ENCODE measurements around the gene CHMP2A.
A peak's percentile ranks its signal among the peaks of the same experiment; 100 is the strongest.

Gene CHMP2A

DNA sequence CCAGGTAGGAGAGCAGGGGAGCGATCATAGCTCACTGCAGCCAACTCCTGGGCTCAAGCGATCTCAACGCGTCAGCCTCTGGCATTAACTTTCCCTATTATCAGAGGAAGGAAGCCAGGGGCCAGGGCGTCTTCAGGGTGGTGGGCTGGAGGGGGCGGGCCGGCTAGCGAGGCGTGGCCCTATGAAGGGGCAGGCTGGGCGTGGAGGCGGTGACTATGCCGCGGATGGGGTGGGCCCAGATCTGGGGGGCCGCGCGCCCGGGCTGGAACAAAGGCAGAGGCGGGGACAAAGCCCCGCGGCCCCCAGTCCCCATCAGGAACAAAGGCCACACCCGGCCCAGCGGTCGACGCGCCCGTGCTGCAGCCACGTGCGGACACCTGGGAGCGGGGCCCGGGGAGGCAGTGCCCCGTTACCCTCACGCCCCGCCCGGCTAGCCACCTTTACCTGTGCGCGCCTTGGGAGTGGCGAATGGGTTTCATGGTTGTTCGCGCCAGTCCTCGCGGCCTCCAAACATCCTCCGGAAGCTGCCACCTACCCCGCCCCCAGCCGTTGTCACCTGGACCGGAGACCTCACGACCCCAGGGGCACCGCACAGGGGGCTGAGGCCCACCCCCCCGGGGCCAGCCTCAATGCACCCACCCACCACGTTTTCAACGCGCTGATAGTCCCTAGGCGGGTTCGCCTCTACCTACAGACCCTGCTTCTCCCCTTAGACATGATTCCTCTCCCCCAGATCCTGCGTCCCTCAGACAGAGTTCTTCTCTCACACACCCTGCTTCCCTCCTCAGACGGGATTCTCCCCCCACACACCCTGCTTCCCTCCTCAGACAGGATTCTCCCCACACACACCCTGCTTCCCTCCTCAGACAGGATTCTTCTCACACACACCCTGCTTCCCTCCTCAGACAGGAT lies 16.4 kb downstream of the CHMP2A start:
- no peak for DNase-seq (ENCODE audit: low spot score)

DNA sequence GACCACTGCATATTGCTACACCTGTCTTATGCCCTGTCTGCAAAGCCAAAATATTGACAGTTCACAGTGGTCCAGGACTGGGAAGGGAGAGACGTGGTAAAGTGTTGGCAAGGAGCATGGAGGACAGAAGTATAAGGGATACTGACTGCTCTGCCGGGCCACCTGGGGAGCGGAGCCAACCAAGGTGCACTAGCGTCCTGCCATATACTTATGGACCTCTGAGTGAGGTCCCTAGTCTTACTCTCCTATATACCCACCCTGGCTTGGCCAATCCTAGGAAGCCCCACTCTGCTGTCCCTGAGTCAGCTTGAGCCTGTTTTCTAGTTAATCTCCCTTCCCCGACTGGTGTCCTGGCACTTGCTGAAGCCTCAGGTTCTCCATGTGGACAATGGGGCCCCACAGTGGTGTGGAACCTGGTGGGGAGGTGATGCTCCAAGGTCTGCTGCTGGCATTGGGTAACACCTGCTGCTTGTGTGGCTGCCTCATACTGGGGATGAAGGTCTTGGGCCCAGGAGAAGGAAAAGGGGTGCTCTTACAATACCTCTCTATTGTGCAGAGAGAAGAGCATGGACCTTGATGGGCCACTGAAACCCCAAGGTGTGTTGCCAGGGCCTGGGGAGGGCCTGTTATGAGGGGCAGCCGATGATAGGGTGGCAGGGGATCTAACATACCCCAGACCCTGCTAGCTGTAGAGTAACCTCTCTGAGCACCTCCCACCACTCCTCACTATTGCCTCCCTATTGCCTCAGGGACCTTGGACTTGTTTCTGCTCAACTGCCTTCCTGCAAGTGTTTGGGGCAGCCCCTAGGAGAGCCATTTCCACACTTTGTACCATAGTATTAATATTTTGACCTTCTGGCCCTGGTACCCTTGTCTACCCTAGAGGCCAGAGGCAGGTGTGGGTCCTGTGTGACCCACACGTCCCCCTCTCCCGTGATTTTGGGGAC lies 17.8 kb downstream of the CHMP2A start:
- no peak for DNase-seq (ENCODE audit: low spot score)

DNA sequence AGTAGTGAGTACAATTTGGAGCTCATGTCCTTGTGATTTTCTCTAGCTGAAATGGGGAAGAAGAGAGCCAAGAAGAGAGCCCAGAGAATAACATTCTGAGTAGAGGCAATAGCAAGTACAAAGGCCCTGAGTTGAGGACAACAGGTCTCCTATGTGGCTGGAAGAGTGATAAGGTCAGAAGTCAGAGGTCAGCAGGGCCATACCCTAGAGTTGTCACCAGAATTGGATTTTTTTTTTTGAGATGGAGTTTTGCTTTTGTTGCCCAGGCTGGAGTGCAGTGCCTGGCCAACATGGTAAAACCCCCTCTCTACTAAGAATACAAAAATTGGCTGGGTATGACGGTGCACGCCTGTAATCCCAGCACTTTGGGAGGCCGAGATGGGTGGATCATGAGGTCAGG lies 19.0 kb downstream of the CHMP2A start:
- DNase-seq (ENCODE audit: low spot score): no peak

DNA sequence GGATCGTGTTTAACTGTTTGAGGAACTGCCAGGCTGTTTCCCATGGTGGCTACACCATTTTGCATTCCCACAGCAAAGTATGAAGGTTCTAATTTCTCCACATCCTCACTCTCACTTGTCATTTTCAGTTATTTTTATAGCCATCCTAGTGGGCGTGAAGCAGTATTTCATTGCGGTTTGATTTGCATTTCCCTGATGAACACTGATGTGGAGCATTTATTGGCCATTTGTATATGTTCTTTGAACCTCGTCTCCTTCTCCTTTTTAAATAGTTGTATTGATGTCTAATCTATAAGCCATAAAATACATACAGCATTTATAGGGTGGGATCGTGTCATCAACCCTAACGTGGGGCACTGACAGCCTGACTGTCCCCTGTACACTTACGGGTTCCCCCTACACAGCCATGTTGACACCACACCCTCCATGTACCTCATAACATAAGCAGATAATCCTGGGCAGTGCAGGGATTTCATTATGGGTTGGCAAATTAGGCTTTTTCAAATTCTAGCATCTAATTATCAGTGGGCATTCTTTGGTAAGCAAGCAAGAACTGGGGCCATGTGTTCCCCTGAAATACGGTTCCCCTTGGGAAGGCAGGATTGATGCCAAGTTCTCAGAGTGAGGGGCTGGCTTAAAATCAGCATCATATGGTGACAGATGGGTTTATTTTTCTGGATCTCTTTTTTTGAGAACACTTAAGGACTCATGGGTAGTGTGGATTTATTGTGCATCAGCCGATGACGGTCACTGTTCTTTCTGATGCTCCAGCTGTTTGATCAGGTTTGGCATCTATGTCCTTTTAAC lies 23.7 kb downstream of the CHMP2A start:
- DNase-seq (ENCODE audit: low spot score): no peak

DNA sequence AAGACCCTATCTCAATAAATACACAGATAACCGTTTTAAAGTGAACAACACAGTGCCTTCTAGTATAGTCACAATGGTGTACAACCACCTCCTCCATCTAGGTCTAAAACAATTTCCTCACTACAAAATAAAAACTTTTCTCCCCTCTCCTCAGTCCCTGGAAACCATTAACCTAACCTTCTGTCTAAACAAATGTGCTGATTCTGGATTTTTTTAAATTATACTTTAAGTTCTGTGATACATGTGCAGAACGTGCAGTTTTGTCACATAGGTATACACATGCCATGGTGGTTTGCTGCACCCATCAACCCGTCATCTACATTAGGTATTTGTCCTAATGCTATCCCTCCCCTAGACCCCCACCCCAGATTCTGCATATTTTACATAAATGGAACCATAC lies 25.5 kb downstream of the CHMP2A start:
- no peak for DNase-seq (ENCODE audit: low spot score)

DNA sequence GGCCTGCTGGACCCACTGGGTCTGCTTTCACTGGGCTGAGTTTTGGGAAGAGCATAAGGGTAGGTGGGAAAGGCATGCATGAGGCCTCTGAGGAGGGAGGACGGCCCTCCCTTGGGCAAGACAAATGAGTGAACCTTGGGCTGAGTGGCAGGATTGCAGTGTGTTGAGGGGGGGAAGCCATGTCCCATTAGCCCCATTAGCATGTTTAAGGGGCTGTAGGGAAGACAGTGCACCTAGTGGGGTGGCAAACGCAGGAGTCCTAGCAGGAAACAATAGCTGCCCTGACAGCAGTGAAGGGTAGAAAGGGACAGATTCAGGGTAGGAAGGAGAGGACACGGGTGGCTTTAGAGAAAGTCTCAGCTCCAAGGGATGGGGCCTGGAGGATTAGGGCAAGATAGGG lies 32.2 kb downstream of the CHMP2A start:
- DNase-seq (ENCODE audit: low spot score): no peak

DNA sequence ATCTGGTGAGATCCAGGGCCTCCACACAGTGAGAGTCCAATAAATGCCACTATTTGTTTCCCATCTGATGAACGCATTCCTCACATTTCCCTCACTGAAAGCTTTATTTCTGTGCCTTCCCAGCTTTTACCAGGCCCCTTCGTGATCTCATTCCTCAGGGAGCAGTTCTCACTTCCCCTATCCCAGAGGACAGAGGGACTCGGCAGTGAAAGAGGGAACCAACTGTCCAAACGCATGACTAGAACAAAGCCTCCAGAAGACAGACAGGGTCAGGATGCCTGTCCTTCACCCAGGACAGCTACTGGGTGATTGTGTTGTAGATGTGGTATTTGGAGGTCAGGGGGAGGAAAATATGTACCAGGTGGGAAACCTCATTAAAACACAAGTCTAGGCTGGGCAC lies 33.3 kb downstream of the CHMP2A start:
- no peak for DNase-seq (ENCODE audit: low spot score)

DNA sequence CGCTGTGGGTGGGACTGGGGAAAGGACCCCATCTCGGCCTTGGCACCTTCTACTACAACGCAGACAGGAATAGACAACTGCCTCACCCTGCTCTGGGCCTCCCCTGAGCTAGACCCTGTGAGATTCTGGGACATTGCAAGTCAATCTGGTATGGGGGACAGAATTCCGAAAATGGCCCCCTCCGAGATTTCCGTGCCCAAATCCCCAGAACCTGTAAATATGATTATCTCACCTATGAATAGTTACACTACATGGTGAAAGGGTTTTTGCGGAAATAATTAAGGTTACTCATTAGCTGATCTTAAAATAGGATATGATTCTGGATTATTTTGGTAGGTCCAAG lies 34.7 kb downstream of the CHMP2A start:
- DNase-seq (ENCODE audit: low spot score): no peak

DNA sequence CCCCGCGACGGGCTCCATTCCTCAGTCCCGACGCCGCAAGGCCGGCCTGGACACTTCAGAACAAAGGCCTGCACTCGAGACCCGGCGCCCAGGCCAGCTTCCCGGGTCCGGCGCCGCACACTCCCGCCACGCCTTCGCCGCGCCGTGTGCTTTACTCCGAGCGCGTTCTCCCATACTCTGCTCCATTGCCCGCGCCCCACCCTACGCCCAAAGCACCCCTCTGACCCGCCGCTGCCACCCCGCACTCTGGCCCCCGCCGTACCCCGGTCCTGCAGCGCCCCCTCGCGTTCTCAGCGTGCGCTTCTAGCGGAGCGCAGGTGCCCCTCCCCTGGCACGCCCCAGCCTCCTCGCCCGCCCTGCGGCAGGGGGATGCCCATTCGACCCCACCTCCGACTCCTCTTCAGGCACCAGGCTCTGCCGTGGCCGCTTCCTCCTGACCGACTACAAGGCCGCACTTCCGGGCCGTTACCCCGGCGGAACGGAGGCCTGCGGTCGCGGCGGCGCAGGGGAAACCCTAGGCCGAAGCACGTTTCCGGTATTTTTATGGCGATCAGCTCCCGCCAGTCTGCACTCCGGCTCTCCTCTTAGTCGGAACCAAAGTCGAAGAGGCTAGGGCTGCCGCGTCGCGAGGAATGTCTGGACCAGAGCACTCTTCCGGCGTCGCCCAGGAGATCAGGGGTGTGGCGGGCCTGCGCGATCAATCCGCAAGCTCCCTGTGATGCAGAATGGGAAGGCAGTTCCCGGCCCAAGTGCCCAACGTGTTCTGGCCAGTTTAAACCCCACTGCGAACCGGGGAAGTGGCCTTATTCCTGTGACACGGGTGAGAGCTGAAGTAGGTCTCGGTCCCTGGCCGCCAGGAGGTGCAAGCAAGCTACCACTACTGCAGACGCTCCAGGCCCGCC lies 35.3 kb downstream of the CHMP2A start, which contains the start of gene ZBTB45:
Gene ZBTB45 (minus strand): TSS at position 456 of the 902 bp plus-strand sequence. CDS start 2,137 bp downstream, outside the sequence.
- DNase-seq (ENCODE audit: low spot score): peak; percentile 93

DNA sequence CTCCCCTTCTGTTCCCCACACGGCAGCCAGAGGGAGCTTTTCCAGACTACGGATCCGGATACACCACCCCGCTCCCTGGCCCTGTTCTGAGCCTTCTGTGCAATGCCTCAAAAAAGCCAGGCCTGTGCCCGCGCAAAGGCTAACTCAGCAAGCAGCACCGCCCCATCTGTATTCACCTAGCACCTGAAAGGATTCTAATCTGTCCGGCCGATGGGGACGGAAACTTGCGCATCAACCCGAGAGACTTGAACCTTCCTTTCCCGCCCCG lies 35.9 kb downstream of the CHMP2A start:
- DNase-seq (ENCODE audit: low spot score): peak; percentile 49

DNA sequence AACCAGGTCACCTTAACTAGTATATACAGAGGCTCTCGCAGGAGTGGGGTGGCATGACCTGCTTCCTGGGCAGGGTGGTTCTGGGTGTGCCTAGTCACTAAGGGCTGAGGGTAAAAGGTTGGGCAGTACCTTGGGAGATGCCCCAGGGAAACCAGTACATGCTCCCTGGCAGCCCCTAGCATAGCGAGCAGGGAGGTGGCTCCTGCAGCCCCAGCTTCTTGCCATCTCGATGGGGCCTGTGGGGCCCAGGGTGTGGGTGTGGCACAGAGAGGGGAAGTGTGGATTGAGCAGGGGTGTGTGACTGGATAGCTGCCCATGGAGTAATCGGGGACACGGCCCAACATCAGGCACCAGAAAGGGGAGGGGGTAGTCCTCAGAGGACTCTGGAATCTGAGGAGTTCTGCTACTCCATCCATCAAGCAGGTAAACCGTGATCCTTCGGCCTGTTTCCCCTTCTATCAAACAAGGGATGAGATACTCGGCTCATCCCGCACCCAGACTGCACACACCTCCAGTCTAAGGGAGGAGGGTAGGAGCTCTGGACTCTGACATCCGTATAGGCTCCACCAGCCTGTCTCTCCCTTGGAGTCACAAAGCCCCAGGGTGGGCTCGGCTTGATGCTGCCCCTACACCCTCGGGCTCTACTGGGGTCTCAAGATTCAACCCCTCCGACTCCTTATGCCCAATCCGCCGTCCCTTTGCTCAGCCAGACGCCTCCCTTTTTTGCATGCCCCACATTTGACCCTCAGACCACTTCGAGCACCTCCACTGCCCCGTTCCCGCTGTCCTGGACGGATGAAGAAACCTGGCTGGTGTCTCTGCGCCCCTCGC lies 36.4 kb downstream of the CHMP2A start:
- no peak for DNase-seq (ENCODE audit: low spot score)

DNA sequence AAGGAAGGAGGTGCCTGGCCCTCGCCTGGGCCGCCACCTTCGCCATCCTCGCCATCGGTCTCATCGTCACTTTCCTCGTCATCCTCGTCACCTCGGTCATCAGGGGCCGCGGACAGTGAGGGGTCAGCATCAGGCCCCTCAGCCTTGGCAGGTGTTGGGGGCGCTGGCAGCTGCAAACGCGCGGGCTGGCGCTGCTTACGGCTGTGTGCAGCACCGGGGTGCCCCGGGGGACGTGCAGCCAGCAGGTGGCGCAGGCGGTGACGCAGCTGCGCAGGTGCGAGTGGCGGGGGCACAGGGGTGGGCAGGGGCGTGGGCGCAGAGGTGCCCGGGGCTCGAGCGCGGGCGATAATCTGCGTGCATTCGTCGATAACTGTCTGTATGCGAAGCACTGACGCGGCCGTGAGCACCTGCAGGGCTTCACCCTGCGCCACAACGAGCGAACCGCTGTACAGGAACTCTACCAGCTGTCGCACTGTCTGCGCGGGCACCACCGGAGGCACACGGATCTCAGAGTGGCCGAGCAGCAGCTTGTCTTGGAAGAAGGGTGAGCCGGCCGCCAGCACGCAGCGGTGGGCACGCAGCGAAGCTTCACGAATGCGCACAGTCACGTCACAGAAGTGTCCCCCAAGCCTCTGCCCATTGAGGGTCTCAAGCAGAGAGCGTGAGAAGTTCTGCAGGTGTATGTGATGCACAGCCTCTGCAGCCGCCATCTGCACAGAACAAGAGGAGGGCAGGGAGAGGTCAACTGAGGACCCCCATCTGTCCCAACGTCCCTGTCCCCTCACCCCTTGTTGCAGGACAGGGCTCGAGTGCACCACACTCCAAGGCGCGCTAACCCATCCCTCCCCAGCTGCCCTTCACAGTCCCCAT lies 37.7 kb downstream of the CHMP2A start:
- DNase-seq (ENCODE audit: low spot score): no peak

DNA sequence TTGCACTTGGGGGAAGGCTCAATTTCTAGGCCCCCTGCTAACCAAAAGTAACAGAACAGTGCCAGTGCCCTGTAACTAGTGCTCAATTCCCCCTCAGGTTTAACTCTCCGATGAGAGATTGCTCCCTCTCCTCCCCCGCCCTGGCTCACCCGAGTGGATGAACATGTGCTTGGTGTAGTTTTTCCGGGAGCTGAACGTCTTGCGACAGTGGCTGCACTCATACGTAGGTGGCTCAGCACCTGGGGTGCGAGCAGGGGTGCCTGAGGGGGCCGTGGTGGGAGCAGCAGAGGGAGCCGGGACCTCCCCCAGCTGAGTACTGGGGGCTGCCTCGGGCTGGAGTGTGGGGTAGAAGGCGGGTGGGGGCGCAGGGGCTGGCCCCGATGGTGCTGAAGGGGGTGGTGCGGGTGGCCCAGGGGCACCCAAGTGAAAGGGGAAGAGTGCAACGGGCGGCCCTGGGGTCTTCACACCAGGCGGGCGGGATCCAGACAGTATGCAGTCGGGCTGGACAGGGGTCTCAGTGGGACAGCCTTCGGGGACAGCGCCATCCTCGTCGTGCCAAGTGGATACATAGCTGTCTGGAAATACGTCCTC lies 38.6 kb downstream of the CHMP2A start:
- DNase-seq (ENCODE audit: low spot score): no peak

DNA sequence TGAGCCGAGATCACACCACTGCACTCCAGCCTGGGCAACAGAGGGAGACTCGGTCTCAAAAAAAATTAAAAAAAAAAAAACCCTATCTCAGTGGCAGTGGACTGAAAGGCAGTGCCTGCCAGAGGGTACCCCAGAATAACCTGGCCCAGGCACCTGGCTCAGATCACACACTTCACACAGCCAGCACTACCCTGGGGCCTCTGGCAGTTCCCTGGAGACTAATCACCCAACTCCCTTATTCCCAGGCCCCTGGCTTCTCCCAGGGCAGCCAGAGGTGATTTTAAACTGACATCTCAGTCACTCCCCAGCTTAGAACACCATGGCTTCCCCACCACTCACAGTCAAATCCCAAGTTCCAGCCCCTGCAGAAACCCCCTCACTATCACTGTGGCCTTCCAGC lies 39.6 kb downstream of the CHMP2A start:
- DNase-seq (ENCODE audit: low spot score): no peak

DNA sequence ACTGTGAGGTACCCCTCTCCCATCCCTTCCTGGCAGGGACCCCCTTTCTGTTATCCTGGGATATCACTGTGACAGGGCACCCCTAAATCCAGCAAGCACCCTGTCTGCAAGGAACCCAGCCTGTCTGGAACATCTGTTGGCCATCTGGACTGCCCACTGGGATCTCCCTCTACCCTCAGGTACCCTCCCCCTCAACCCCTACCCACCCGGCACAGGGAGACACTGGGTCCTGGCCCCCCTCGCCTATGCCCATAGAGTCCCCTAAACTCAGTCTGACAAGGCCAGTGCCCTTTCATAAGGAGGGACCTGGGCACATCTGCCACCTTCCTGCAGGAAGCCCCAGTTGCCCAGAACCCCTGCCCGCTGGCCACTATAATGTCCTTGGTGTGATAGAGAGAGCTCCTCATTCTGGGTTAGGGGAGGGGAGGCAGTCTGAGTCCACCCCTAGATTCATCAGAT lies 40.3 kb downstream of the CHMP2A start:
- no peak for DNase-seq (ENCODE audit: low spot score)

DNA sequence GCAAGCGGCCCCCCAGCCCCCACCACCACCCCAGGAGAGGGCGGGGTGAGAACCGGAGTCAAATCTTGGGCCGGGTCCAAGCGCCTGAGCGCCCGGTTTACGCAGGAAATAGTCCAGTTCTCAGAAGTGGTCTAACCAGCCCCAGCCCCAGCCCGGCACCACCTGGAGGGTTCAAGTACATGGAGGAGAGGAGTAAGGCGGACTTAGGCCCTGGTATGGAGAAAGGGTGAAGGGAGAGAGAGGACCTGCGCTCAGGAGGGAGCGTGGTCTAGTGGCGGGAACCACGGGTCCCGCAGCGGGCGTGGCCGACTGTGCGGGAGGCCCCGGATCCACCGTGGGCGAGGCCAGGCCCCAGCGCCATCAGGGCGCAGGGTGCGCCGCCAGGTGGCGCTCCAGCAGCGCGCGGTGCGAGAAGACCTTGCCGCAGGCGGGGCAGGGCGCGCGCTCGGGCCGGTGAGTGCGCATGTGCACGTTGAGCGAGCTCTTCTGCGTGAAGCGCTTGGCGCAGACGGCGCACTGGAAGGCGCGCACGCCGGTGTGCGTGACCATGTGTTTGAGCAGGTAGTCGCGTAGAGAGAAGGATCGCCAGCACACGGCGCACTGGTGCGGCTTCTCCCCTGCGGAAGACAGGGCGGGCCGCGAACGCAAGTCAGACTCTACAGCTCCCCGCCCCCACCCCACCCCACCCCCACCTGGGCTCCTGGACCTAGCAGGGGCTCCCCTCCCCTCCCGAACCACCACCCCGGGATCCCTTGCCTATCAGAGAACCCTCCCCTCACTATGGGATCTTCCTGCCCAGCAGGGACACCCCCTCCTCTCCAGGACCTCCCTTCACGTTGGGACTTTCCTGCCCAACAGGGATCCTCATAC lies 41.0 kb downstream of the CHMP2A start:
- DNase-seq (ENCODE audit: low spot score): peak; percentile 67

DNA sequence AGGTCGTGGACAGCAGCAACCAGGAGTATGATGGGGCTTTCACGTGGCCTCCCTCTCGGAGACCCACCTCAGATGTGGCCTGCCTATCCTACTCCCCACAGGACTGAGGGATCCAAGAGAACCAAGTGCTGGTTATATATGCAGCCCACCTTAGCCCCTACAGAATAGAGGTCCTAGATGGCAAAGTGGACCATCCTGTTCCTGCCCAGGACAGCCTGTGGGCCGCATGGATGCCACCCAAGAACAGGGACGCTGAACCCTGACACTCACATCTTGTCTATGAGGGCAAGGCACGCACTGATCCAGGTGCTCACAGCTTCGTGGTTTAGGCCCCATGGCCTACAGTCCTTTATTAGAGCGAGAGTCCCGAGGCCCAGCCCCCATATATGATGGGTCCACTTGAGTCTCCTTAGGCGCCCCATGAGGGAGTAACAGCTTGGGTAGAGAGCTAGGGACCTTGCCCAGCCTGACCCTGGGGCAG lies 41.7 kb downstream of the CHMP2A start:
- no peak for DNase-seq (ENCODE audit: low spot score)
